Activated naive CD4-positive, alpha-beta T cell treated with anti-CD3 and anti-CD28 coated beads for 36 hours (primary cell): ENCODE measurements around the gene ETV3. TPM values are rescaled to one million over a fixed set of nuclear protein-coding genes. Genes with fewer than 3 reads are reported as not detected.
"Not testable (repeated sequence)": the region's sequence is repeated elsewhere in the genome, so short reads cannot be mapped to it uniquely, and the experiment has no call there.

ENCODE experiments used
- CTCF ChIA-PET: fragments of 350-600 bp; sonication (Branson Sonifier 250); formaldehyde crosslinking; loops from one replicate; lab custom pipeline; 2021; ENCODE audit warnings: antibody characterized with exemption; lab: Charles Lee
- DNase-seq: peaks from one replicate; pipeline ENCODE4 v3.0.0-alpha.2; 2020
- H3K27ac Mint-ChIP-seq: one replicate; pipeline ENCODE4 v1.8.0; 2021; ENCODE audit warnings: mild to moderate bottlenecking, mixed read lengths
- H3K27me3 Mint-ChIP-seq: one replicate; pipeline ENCODE4 v1.8.0; 2021; ENCODE audit warnings: low read depth, mixed read lengths
- H3K36me3 Mint-ChIP-seq: one replicate; pipeline ENCODE4 v1.8.0; 2021; ENCODE audit warnings: low read depth, mixed read lengths
- H3K4me1 Mint-ChIP-seq: one replicate; pipeline ENCODE4 v1.8.0; 2021; ENCODE audit warnings: low read depth, mixed read lengths
- H3K4me3 Mint-ChIP-seq: one replicate; pipeline ENCODE4 v1.8.0; 2021; ENCODE audit warnings: mild to moderate bottlenecking, moderate library complexity, mixed read lengths
- H3K9me3 Mint-ChIP-seq: one replicate; pipeline ENCODE4 v1.8.0; 2021; ENCODE audit warnings: mixed read lengths
- intact Hi-C: fragments of 100-400 bp; cut with micrococcal nuclease; formaldehyde crosslinking; loops from one replicate; pipeline ENCODE4 v1.15.1; 2023
- total RNA-seq, 2 experiments: library from RNA; stranded (reverse); gene quantifications; one replicate each; pipeline ENCODE4 v1.2.3, GENCODE V29; 2021

The ETV3 gene
- total RNA-seq, 2 experiments from 2014 or later: 23.2 to 23.3 TPM

GRCh38 chr1:157173241-157173640 is 35.0 kb upstream of the ETV3 start:
- H3K27me3 Mint-ChIP-seq: peaks cover 18% of the 10 kb centered on the region
- not testable (repeated sequence) for H3K9me3 Mint-ChIP-seq, H3K27ac Mint-ChIP-seq, H3K36me3 Mint-ChIP-seq, H3K4me3 Mint-ChIP-seq, DNase-seq, H3K4me1 Mint-ChIP-seq
- intact Hi-C loops: loop anchor here (5.0 kb wide), 1 partner anchor 319 kb away; no protein-coding TSS in a partner anchor
- CTCF ChIA-PET: interaction anchor here (0.8 to 1.2 kb wide), 3 partner anchors 12 to 83 kb away, joined by 3 to 7 read pairs (median 3); no protein-coding TSS in a partner anchor

DNA sequence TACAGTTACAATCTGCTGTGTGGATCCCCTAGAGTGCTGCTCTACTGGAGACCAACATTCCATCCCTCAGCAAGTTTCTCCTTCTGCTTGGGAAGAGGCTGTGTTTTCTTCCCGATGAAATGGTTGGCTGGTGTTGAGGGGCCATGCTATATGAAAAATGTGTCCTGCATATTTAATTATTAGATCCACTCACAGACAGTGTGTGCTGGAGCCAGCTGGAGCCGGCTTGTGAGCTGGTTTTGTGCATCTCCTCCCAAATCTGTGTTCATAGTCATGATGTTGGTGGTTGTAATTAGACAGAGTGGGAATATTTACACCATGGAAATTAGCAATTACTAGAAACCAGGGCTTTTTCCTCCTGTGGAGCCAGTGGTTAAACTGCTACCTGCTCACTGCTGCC is 34.4 kb upstream of the ETV3 start:
- not testable (repeated sequence) for H3K4me3 Mint-ChIP-seq, H3K4me1 Mint-ChIP-seq, H3K27ac Mint-ChIP-seq, H3K9me3 Mint-ChIP-seq, H3K36me3 Mint-ChIP-seq, DNase-seq
- intact Hi-C loops: loop anchor here (5.0 kb wide), 1 partner anchor 320 kb away; no protein-coding TSS in a partner anchor
- peaks cover 18% of the 10 kb centered on the region for H3K27me3 Mint-ChIP-seq
- CTCF ChIA-PET: interaction anchor here (0.8 kb wide), 1 partner anchor 12 kb away, joined by 3 read pairs; no protein-coding TSS in a partner anchor

DNA sequence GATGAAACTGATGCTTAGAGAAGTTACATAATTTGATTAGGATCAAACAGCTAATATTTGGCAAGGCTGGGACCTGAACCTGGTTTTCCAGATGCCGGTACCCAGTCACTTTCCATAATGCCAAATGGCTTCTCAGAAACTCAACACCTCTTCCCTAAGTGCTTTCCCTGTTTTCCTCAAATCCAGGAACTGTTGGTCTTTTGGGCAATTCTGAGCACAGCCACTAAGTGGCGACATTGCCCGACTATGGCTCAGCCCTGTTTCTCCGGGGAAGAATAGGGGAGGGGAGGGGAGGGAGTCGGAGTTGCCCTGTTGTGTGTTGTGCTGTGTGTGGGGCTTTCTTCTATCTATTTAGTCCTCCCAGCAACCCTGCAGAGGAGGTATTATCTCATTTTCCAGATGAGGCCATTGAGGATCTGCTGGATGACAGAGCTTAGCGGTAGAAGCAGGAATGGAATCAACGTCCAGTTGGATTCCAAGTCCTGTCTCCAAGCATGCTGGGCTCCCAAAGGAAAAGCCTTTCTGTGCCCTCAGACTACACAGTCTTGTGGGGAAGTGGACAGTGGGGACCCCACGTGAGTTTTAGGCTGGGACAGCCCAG is 33.8 kb upstream of the ETV3 start:
- CTCF ChIA-PET: interaction anchor here (0.7 to 1.5 kb wide), 3 partner anchors 16 to 82 kb away, joined by 3 to 5 read pairs (median 3); no protein-coding TSS in a partner anchor
- not testable (repeated sequence) for DNase-seq, H3K9me3 Mint-ChIP-seq, H3K27ac Mint-ChIP-seq, H3K36me3 Mint-ChIP-seq, H3K4me3 Mint-ChIP-seq, H3K4me1 Mint-ChIP-seq
- peaks cover 18% of the 10 kb centered on the region for H3K27me3 Mint-ChIP-seq
- intact Hi-C loops: loop anchor here (5.0 kb wide), 1 partner anchor 320 kb away; no protein-coding TSS in a partner anchor

DNA sequence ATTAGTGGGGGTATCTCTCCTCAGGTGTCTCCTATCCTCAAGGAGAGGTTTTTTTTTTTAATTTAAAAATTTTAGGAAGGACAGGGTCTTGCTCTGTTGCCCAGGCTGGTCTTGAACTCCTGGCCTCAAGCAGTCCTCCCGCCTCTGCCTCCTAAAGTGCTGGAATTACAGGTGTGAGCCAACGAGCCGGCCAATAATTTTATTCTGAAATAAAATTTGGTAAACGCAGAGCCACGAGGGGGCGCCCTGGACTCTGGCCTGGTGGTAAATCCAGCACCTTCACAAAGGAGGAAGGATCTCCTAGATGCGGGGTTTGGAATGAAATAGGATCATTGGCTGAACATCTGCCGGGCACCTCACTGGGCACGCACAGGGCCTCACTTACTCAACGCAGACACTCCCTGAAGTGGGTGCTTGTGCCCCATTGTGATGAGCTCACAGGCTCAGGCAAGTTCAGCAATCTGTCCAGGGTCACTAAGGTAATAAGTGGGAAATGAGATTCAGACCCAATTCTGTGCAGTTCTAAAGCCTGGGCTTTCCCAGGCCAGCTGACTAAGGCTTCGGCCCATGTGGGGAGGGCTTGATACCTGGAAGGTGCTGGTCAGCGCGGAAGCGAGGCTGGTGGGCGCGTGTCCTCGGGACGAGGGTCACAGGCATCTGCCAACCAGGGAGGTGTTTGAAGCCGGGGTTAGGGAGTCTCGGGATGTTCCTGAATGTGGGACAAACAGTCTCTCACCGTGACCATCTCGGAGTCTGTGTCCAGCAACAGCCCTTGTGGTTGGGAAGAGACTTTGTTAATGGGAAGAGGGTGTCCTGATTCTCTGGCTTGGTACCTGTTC is 32.7 kb upstream of the ETV3 start:
- Mint-ChIP-seq H3K36me3 (no peaks in the 10 kb centered on the region), H3K4me3 (no peak overlapping the region), H3K4me1 (no peaks in the 10 kb centered on the region), H3K27me3 (peaks cover 13% of the 10 kb centered on the region), H3K27ac (no peak overlapping the region), H3K9me3 (no peaks in the 10 kb centered on the region)
- CTCF ChIA-PET: interaction anchor here (0.7 to 1.5 kb wide), 3 partner anchors 17 to 81 kb away, joined by 3 to 5 read pairs (median 3); no protein-coding TSS in a partner anchor
- intact Hi-C loops: loop anchor here (5.0 kb wide), 1 partner anchor 321 kb away; no protein-coding TSS in a partner anchor
- DNase-seq: peak; percentile 74

DNA sequence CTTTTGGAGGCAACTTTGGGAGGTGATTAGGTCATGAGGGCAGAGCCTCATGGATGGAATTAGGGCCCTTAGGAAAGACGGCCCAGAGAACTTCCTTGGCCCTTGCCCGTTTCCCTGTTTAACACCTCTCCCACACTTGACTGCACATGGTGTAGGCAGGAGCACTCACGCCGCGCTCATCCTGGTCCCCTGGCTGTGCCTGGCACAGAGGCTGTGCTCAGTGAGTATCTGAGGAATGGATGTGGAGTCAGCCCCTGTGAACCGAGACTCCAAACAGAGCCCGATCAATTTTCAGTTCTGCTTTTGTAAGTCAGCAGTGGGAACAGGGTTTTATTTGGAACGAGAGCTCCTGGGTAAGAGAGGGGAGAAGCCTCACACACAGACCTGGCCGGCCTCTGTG is 29.8 kb upstream of the ETV3 start:
- H3K27me3 Mint-ChIP-seq: peaks cover 11% of the 10 kb centered on the region
- intact Hi-C loops: no loop called here

DNA sequence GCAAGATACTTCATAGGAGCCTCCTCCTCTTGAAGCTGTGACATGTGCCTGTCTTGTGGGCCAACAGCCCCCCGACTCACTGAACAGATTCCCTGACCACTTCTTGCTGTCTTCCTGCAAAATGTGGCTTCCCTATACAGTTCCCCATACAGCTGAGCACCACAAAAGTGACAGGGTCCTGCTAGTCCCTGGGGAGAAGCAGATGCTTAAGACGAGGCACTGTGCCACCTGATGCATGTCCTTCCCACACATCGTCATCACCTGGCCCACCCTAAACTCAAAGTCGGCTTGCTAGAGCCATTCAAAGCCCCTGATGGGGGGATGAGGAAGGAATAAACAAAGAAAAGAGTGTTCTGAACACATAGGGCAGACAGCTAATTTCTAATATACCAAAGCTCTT is 29.2 kb upstream of the ETV3 start:
- CTCF ChIA-PET: interaction anchor here (0.8 to 1.7 kb wide), 3 partner anchors 11 to 93 kb away, joined by 3 to 9 read pairs (median 5); no protein-coding TSS in a partner anchor

More for the DNA sequence above, 29.8 kb upstream of the ETV3 start:
- no peaks in the 10 kb centered on the region for H3K36me3 Mint-ChIP-seq
- H3K27ac Mint-ChIP-seq: no peak overlapping the region
- CTCF ChIA-PET: interaction anchor here (0.8 to 1.1 kb wide), 2 partner anchors 15 to 94 kb away, joined by 3 to 5 read pairs; no protein-coding TSS in a partner anchor
- DNase-seq: no peak
- H3K4me3 Mint-ChIP-seq: no peak overlapping the region
- H3K4me1 Mint-ChIP-seq: no peaks in the 10 kb centered on the region
- H3K9me3 Mint-ChIP-seq: no peaks in the 10 kb centered on the region

GRCh38 chr1:157166590-157166989 is 28.4 kb upstream of the ETV3 start:
- Mint-ChIP-seq H3K4me3 (no peak overlapping the region), H3K9me3 (no peaks in the 10 kb centered on the region), H3K27me3 (peaks cover 8% of the 10 kb centered on the region), H3K36me3 (no peaks in the 10 kb centered on the region), H3K4me1 (no peaks in the 10 kb centered on the region), H3K27ac (no peak overlapping the region)
- intact Hi-C loops: no loop called here
- no peak for DNase-seq
- CTCF ChIA-PET: interaction anchor here (0.8 to 1.7 kb wide), 2 partner anchors 10 to 25 kb away, joined by 3 to 9 read pairs; no protein-coding TSS in a partner anchor

More for the DNA sequence above, 29.2 kb upstream of the ETV3 start:
- peaks cover 11% of the 10 kb centered on the region for H3K27me3 Mint-ChIP-seq
- no peak for DNase-seq
- H3K4me3 Mint-ChIP-seq: no peak overlapping the region
- no peak overlapping the region for H3K27ac Mint-ChIP-seq
- intact Hi-C loops: no loop called here
- no peaks in the 10 kb centered on the region for H3K36me3 Mint-ChIP-seq
- no peaks in the 10 kb centered on the region for H3K9me3 Mint-ChIP-seq
- H3K4me1 Mint-ChIP-seq: no peaks in the 10 kb centered on the region

- CTCF ChIA-PET: interaction anchor here (0.8 to 1.5 kb wide), 5 partner anchors 9 to 73 kb away, joined by 3 to 6 read pairs (median 3); no protein-coding TSS in a partner anchor
- H3K27ac Mint-ChIP-seq: no peak overlapping the region
- H3K9me3 Mint-ChIP-seq: no peaks in the 10 kb centered on the region
- H3K4me3 Mint-ChIP-seq: peak overlapping the region; percentile 17
- no peaks in the 10 kb centered on the region for H3K4me1 Mint-ChIP-seq
- H3K27me3 Mint-ChIP-seq: peaks cover 2% of the 10 kb centered on the region
- intact Hi-C loops: no loop called here
- DNase-seq: peak; percentile 85
- H3K36me3 Mint-ChIP-seq: no peaks in the 10 kb centered on the region
Measured at GRCh38 chr1:157163273-157164127, 25.3 kb upstream of the ETV3 start.

GRCh38 chr1:157162345-157162744 is 24.1 kb upstream of the ETV3 start:
- DNase-seq: no peak
- Mint-ChIP-seq H3K4me1 (no peaks in the 10 kb centered on the region), H3K27me3 (peaks cover 2% of the 10 kb centered on the region), H3K36me3 (no peaks in the 10 kb centered on the region), H3K9me3 (no peaks in the 10 kb centered on the region), H3K27ac (no peak overlapping the region), H3K4me3 (no peak overlapping the region)
- intact Hi-C loops: no loop called here
- CTCF ChIA-PET: interaction anchor here (0.9 to 1.5 kb wide), 5 partner anchors 8 to 72 kb away, joined by 3 to 6 read pairs (median 3); no protein-coding TSS in a partner anchor

DNA sequence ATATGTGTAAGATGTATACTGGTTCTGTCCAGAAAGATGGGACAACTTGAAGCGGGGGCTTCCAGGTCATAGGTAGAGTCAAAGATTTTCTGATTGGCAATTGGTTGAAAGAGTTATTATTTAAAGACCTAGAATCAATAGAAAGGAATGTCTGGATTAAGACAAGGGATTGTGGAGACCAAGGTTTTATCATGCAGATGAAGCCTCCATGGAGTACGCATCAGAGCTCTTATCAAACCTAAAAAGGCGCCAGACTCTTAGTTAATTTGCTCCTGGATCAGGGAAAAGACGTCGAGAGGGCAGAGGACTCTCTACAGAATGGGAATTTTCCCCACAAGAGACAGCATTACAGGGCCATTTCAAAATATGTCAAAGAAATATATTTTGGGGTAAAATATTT is 23.7 kb upstream of the ETV3 start:
- no peak for DNase-seq
- Mint-ChIP-seq H3K27me3 (peaks cover 2% of the 10 kb centered on the region), H3K9me3 (no peaks in the 10 kb centered on the region), H3K4me3 (no peak overlapping the region), H3K36me3 (no peaks in the 10 kb centered on the region), H3K27ac (no peak overlapping the region), H3K4me1 (no peaks in the 10 kb centered on the region)
- intact Hi-C loops: no loop called here
- CTCF ChIA-PET: interaction anchor here (0.9 to 1.2 kb wide), 2 partner anchors 9 to 64 kb away, joined by 3 read pairs; no protein-coding TSS in a partner anchor

DNA sequence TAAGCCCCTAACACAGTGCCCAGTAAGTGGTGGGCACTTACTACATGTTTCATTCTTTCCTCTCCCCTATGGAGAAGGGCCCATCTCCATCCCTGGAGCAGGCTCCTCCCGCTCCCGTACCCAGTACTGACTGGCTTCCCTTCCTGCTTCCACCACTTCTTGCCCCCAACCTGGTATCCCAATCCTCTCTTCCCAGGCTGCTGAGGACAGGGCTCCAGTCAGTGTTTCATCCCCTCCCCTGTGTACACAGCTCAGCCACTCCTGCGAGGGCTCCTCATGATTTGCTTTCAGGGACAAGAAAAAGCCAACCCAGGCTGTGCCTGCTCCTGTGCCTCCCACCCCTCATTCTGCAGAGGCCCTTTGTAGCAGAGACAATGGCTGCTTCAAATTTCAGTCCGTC is 20.8 kb upstream of the ETV3 start:
- no peak for DNase-seq
- CTCF ChIA-PET: interaction anchor here (11.7 kb wide), 1 partner anchor 70 kb away, joined by 378 read pairs; no protein-coding TSS in a partner anchor
- Mint-ChIP-seq H3K27me3 (peaks cover 2% of the 10 kb centered on the region), H3K36me3 (no peaks in the 10 kb centered on the region), H3K27ac (no peak overlapping the region), H3K9me3 (no peaks in the 10 kb centered on the region), H3K4me1 (peaks cover 8% of the 10 kb centered on the region), H3K4me3 (no peak overlapping the region)
- intact Hi-C loops: loop anchor here (5.0 kb wide), 1 partner anchor 247 kb away; no protein-coding TSS in a partner anchor
